Retinal pigment epithelial cell (primary cell): ENCODE measurements around the gene SPINK1.
"Not testable (repeated sequence)": the region's sequence is repeated elsewhere in the genome, so short reads cannot be mapped to it uniquely, and the experiment has no call there.

ENCODE experiments used
- DNase-seq: peaks from one replicate; pipeline ENCODE4 v3.0.0-alpha.2; 2010; ENCODE audit warnings: low read depth
- H3K4me3 ChIP-seq: 2 replicates; pipeline ENCODE4 v1.5.1; 2011; ENCODE audit warnings: mild to moderate bottlenecking, low read length, control low read depth, moderate library complexity
- TF ChIP-seq, protein P1 (sequence below): conservative IDR thresholded peaks from 2 replicates; pipeline ENCODE4 v1.5.1; 2011; ENCODE audit warnings: low read depth, low read length, control low read depth, inconsistent platforms

The SPINK1 gene

DNA sequence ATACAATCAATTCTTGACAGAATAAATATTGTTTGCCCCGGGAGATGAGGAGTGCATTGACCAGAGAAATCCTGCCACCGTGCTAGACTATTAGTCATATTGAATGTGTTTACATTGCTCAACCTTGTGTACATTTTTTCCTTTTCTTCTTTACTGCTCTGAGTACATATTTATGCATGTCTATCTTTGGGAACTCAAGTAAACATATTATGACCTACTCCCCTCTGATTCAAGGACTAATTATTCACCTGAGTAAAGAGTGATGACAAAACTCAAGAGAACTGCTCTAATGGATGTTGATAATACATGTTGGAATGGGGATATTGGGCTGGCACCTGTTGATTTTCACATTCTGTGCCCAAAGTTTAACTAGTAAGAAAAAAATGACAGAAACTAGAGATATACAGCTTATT is 3.9 kb upstream of the SPINK1 start:
- H3K4me3 ChIP-seq = no peak overlapping the region
- TF ChIP-seq, protein P1, sequence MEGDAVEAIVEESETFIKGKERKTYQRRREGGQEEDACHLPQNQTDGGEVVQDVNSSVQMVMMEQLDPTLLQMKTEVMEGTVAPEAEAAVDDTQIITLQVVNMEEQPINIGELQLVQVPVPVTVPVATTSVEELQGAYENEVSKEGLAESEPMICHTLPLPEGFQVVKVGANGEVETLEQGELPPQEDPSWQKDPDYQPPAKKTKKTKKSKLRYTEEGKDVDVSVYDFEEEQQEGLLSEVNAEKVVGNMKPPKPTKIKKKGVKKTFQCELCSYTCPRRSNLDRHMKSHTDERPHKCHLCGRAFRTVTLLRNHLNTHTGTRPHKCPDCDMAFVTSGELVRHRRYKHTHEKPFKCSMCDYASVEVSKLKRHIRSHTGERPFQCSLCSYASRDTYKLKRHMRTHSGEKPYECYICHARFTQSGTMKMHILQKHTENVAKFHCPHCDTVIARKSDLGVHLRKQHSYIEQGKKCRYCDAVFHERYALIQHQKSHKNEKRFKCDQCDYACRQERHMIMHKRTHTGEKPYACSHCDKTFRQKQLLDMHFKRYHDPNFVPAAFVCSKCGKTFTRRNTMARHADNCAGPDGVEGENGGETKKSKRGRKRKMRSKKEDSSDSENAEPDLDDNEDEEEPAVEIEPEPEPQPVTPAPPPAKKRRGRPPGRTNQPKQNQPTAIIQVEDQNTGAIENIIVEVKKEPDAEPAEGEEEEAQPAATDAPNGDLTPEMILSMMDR = no peak
- DNase-seq = no peak

DNA sequence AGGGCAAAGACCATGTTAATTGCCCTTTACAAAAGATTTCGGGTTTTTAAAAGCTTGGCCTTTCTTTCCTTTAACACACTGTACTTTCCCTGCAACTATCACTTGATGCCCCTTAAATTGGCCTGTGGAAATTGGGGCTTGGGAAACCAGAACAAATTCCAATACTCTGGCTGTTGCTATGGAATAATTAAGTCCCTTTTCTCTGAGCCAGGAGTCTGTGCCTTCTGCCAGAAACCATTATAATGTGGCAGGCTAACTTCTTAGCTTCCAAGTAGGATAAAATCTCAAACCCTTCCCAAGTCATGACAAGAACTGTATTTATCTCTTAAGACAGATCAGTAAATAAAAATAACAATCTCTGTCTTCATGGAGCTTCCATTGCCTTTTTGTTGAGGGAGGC is 1.1 kb upstream of the SPINK1 start:
- H3K4me3 ChIP-seq = no peak overlapping the region
- no peak for DNase-seq
- TF ChIP-seq, protein P1 = no peak

DNA sequence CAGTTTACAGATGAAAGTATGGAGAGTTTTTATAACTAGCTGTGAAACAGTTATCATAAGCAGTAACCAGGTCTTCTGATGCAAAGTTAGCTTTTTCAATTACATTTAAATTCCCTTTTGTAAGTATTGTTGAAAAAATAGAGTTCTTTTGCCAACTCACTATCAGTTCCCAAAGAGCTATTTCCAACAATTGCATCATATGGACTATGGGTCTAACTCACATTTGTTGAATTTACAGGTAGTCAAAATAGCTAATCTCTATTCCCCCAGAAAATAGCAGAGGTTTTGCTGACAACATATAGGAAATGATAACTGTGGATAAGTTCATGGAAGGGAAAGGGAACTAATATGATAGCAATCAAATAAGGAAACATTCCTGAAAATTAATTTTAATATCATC is 1.4 kb downstream of the SPINK1 start:
- no peak overlapping the region for H3K4me3 ChIP-seq
- no peak for DNase-seq
- TF ChIP-seq, protein P1 = no peak

DNA sequence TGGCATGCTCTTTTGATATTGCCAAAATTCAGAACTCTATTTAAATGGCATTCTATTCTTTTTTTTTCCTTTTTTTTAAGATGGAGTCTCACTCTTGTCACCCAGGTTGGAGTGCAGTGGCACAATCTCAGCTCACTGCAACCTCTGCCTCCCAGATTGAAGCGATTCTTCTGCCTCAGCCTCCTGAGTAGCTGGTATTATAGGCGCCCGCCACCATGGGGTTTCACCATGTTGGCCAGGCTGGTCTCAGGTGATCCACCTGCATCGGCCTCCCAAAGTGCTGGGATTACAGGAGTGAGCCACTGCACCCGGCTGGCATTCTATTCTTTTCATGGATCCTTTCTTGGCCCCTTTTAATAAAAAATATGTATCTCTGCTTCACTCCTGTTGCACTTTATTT is 4.5 kb downstream of the SPINK1 start:
- not testable (repeated sequence) for DNase-seq, H3K4me3 ChIP-seq

DNA sequence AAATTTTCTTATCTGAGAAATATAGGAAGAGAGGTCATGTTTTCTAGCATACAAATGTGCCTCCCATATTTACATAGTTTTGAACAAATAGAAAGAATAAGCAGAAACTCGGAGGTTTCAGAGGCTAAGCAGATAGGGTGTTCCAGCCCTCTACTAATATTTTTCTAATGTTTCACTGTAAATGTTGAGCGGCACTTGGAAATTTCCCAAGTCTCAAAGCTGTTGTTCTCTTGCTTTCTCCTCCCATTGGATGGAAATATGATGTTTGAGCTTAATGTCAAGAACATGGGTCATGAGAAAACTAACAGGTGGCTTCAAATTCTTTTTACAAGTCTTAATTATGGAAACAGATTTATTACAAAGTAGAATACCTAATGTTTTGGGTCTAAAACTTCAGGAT is 5.1 kb downstream of the SPINK1 start:
- no peak for DNase-seq
- TF ChIP-seq, protein P1 = no peak
- no peak overlapping the region for H3K4me3 ChIP-seq

DNA sequence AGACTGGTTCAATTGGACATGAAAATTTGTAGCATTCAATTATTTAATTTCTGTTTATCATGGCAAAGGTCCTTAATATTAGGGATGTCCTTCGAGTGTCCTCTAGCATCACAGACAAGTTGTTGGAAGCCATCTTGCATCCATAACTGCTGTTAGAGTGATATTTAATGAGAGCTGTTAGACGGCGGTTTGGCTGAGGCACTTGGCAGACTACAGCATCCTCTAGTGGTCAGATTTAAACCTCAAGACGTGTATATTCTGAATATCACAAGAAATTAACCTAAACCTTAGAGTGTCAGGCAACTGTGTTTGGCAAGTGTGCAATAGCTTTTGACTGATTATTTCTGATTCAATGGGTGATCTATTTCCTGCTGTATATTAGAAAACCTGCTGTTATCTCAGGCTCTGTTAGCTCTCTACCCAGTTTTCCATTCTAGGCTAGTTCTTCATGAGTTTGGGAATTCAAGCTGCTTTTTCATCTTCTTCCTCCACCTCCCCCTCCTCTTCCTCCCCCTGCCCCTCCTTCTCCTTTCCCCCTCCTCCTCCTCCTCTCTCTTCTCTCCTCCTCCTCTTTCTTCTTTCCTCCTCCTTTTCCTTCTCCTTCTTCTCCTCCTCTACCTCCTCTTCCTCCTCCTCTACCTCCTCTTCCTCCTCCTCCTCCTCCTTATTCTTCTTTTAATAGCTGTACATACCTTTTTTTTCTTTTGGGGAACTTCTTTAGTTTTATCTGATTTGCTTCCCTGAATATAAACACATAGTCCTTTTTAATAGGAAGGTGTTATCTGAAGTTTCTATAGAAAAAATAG is 8.6 kb downstream of the SPINK1 start:
- DNase-seq = peak; percentile 34
- TF ChIP-seq, protein P1 = peak; percentile 96
- H3K4me3 ChIP-seq = no peak overlapping the region

DNA sequence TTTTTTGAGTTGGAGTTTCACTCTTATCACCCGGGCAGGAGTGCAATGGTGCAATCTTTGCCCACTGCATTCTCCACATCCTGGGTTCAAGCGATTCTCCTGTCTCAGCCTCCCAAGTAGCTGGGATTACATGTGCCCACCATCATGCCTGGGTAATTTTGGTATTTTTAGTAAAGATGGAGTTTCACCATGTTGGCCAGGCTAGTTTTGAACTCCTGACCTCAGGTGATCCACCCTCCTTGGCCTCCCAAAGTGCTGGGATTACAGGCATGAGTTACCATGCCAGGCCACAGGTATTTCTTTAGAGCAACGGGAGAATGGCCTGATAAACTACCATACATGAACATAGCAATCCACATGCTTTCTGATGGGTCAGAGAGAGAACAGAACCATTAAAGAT is 9.2 kb downstream of the SPINK1 start:
- not testable (repeated sequence) for H3K4me3 ChIP-seq, DNase-seq

DNA sequence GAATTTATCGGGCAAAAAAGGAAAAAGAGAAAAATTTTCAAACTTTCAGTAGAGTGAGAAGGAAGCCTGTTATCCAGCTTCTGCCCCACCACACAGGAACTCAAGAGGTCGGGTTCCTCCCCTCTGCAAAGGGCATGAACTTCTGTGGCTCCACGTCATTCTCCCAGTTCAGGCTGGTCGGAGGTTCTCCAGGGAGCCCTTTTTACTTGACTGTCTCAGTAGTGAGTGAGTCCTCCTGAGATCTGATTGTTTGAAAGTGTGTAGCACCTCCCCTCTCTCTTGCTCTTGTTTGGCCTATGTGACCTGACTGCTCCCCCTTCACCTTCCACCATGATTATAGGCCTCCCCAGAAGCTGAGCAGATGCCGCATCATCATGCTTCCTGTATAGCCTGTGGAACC is 9.7 kb downstream of the SPINK1 start:
- TF ChIP-seq, protein P1 = no peak
- no peak overlapping the region for H3K4me3 ChIP-seq
- no peak for DNase-seq
